Measurements from ENCODE around the gene VPS13D.
"Not testable (repeated sequence)": the region's sequence is repeated elsewhere in the genome, so short reads cannot be mapped to it uniquely, and the experiment has no call there.

The VPS13D gene

GRCh38 chr1:12448746-12449177, 218.9 kb downstream of the VPS13D start:
- FAIRE-seq (no peak), DNase-seq (ENCODE audit: low spot score) (no peak)

GRCh38 chr1:12450090-12450755, 220.4 kb downstream of the VPS13D start:
- DNase-seq (ENCODE audit: low spot score) (no peak), FAIRE-seq (no peak)

GRCh38 chr1:12450756-12451559, 221.1 kb downstream of the VPS13D start:
- no peak for DNase-seq (ENCODE audit: low spot score)

GRCh38 chr1:12451560-12451900, 221.7 kb downstream of the VPS13D start:
- DNase-seq (ENCODE audit: low spot score) (no peak), FAIRE-seq (no peak)

More at GRCh38 chr1:12450756-12451559, 221.1 kb downstream of the VPS13D start:
- FAIRE-seq = no peak

GRCh38 chr1:12452262-12452661, 222.4 kb downstream of the VPS13D start:
- DNase-seq (ENCODE audit: low spot score) = no peak
- no peak for FAIRE-seq

- FAIRE-seq (no peak), DNase-seq (ENCODE audit: low spot score) (peak; percentile 27)
Observed at GRCh38 chr1:12453400-12454343, 223.8 kb downstream of the VPS13D start.

- FAIRE-seq (peak; percentile 98), DNase-seq (ENCODE audit: low spot score) (peak; percentile 91)
Observed at GRCh38 chr1:12454406-12455391, 224.9 kb downstream of the VPS13D start.

- not testable (repeated sequence) for DNase-seq (ENCODE audit: low spot score); FAIRE-seq
Observed at GRCh38 chr1:12456081-12456480, 226.3 kb downstream of the VPS13D start.

- DNase-seq (ENCODE audit: low spot score) = peak; percentile 52
- peak; percentile 76 for FAIRE-seq
Observed at GRCh38 chr1:12456979-12457378, 227.1 kb downstream of the VPS13D start.

- FAIRE-seq = no peak
- no peak for DNase-seq (ENCODE audit: low spot score)
Observed at GRCh38 chr1:12457771-12458170, 227.9 kb downstream of the VPS13D start.

- DNase-seq (ENCODE audit: low spot score) (no peak), FAIRE-seq (no peak)
Observed at GRCh38 chr1:12458571-12458970, 228.7 kb downstream of the VPS13D start.

- DNase-seq (ENCODE audit: low spot score) (no peak), FAIRE-seq (no peak)
Observed at GRCh38 chr1:12460121-12460520, 230.3 kb downstream of the VPS13D start.

- DNase-seq (ENCODE audit: low spot score) (no peak), FAIRE-seq (no peak)
Observed at GRCh38 chr1:12460911-12461621, 231.2 kb downstream of the VPS13D start.

GRCh38 chr1:12461754-12462153, 231.9 kb downstream of the VPS13D start:
- no peak for DNase-seq (ENCODE audit: low spot score)
- no peak for FAIRE-seq

GRCh38 chr1:12462586-12462985, 232.8 kb downstream of the VPS13D start:
- FAIRE-seq (no peak), DNase-seq (ENCODE audit: low spot score) (no peak)

- FAIRE-seq = no peak
- no peak for DNase-seq (ENCODE audit: low spot score)
Observed at GRCh38 chr1:12464045-12464461, 234.2 kb downstream of the VPS13D start.

GRCh38 chr1:12464598-12465056, 234.8 kb downstream of the VPS13D start:
- DNase-seq (ENCODE audit: low spot score) (no peak), FAIRE-seq (no peak)

- FAIRE-seq = no peak
Observed at GRCh38 chr1:12465126-12465525, 235.3 kb downstream of the VPS13D start.

GRCh38 chr1:12466816-12467215, 237.0 kb downstream of the VPS13D start:
- FAIRE-seq (no peak), DNase-seq (ENCODE audit: low spot score) (no peak)

More at GRCh38 chr1:12465126-12465525, 235.3 kb downstream of the VPS13D start:
- no peak for DNase-seq (ENCODE audit: low spot score)

Data from RCC 7860 (cell line).